ENCODE data around the gene NPBWR2.

The NPBWR2 gene

DNA sequence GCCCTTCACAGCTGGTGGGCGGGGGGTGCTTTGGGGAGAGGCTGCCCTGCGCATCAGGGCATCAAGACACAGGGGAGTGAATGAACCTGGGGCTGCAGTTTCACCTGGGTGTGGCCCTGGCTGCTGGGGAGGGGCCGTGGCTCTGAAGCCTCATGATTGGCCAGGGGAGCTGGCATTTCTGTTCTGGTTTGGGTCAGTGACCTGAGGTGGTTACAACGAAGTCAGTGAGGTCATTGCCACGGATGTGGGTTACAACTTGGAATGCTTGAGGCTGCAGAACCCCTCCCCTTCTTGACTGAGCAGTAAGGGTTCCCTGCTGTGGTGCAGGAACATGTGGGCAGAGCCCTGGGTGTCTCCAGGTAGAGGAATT is 41.4 kb downstream of the NPBWR2 start:
- H3K4me1 ChIP-seq (ENCODE audit: control insufficient read depth, insufficient read depth, low read length, poor library complexity, severe bottlenecking), result peaks cover 51% of the 10 kb centered on the region
- no peaks in the 10 kb centered on the region for H3K27me3 ChIP-seq (replicated peaks; ENCODE audit: control insufficient read depth, insufficient read depth, low read length, poor library complexity, severe bottlenecking)
- H3K4me3 ChIP-seq (ENCODE audit: insufficient read depth, low read depth, low read length, poor library complexity, severe bottlenecking), result no peak overlapping the region
- peak overlapping the region; percentile 21 for H3K27ac ChIP-seq (ENCODE audit: insufficient read depth, low read length, poor library complexity, severe bottlenecking)
- no peaks in the 10 kb centered on the region for H3K36me3 ChIP-seq (ENCODE audit: control insufficient read depth, insufficient read depth, low read length)
- no peaks in the 10 kb centered on the region for H3K9me3 ChIP-seq (ENCODE audit: control insufficient read depth, low read length)
- peak; percentile 45 to 57 (median 52) for DNase-seq

DNA sequence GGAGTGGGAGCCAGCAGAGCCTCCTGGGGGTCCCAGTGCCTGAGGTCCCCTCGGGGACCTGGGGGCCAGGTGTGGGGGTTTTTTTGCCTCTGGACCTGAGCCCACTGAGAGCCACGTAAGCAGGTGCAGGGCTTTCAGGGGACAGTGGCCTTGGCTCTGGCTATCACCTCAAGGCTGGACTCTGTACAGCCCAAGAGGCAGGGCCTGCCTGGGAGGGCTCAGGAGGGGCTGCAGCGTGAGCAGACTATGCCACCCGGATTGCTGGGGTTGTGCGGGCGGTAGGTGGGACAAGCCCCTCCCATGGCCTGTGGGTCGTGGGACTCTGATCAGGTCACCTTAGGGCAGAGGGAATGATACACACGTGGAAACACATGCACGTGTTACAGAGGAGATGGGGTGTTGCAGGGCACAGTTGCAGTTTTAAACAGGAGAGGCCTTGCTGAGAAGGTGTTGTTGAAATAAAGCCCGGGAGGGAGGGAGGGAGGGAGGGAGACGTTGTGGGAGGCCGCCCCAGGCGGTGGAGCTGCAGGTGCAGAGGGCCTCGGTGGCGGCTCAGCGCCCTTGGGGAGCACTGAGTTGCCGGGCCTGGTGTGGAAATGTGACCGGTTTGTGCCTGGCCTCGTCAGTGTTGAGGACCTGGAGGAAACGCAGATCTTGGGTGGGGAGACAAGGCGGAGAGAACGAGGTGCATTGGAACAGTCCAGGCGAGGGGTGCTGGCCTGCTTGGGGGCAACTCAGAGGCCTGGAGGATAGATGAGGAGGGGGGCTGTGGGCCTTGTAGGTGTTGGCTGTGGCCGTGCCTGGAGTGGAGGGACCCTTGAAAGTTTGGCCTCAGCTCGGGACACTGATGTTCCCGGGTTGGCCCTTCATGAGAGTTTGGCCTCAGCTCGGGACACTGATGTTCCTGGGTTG is 42.0 kb downstream of the NPBWR2 start:
- H3K4me3 ChIP-seq (ENCODE audit: insufficient read depth, low read depth, low read length, poor library complexity, severe bottlenecking), result no peak overlapping the region
- DNase-seq, result no peak
- H3K9me3 ChIP-seq (ENCODE audit: control insufficient read depth, low read length), result no peaks in the 10 kb centered on the region
- H3K27me3 ChIP-seq (replicated peaks; ENCODE audit: control insufficient read depth, insufficient read depth, low read length, poor library complexity, severe bottlenecking), result no peaks in the 10 kb centered on the region
- H3K4me1 ChIP-seq (ENCODE audit: control insufficient read depth, insufficient read depth, low read length, poor library complexity, severe bottlenecking), result peaks cover 51% of the 10 kb centered on the region
- no peaks in the 10 kb centered on the region for H3K36me3 ChIP-seq (ENCODE audit: control insufficient read depth, insufficient read depth, low read length)
- peak overlapping the region; percentile 21 for H3K27ac ChIP-seq (ENCODE audit: insufficient read depth, low read length, poor library complexity, severe bottlenecking)

DNA sequence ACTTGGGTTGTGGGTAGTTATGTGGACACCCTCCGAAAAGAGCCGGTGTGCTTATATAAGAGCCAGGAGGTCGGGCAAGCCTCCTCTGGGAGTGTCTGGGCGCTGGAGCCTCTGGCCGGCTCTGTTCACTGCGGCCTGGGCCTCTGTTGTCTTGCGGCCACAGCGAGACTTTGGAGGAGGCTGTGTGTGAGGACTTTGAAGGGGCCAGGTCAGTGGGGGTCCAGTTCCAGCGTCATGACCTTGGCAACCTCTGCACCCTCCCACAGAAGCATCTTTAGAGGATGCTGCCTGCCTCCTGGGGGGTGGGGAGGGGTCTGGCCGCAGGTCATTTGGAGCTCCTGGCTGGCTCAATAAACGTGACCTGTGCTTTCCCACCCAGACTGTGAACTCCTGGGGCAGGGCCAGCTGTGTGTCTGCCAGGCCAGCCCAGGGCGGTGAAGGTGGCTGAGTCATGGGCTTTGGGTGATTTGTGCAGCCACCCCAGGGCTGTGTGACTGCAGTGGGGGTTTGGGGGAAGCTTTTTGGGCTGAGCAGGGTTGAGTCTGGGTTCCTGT is 43.1 kb downstream of the NPBWR2 start:
- no peaks in the 10 kb centered on the region for H3K9me3 ChIP-seq (ENCODE audit: control insufficient read depth, low read length)
- no peak overlapping the region for H3K27ac ChIP-seq (ENCODE audit: insufficient read depth, low read length, poor library complexity, severe bottlenecking)
- no peak for DNase-seq
- no peaks in the 10 kb centered on the region for H3K36me3 ChIP-seq (ENCODE audit: control insufficient read depth, insufficient read depth, low read length)
- H3K4me3 ChIP-seq (ENCODE audit: insufficient read depth, low read depth, low read length, poor library complexity, severe bottlenecking), result no peak overlapping the region
- peaks cover 51% of the 10 kb centered on the region for H3K4me1 ChIP-seq (ENCODE audit: control insufficient read depth, insufficient read depth, low read length, poor library complexity, severe bottlenecking)
- no peaks in the 10 kb centered on the region for H3K27me3 ChIP-seq (replicated peaks; ENCODE audit: control insufficient read depth, insufficient read depth, low read length, poor library complexity, severe bottlenecking)

DNA sequence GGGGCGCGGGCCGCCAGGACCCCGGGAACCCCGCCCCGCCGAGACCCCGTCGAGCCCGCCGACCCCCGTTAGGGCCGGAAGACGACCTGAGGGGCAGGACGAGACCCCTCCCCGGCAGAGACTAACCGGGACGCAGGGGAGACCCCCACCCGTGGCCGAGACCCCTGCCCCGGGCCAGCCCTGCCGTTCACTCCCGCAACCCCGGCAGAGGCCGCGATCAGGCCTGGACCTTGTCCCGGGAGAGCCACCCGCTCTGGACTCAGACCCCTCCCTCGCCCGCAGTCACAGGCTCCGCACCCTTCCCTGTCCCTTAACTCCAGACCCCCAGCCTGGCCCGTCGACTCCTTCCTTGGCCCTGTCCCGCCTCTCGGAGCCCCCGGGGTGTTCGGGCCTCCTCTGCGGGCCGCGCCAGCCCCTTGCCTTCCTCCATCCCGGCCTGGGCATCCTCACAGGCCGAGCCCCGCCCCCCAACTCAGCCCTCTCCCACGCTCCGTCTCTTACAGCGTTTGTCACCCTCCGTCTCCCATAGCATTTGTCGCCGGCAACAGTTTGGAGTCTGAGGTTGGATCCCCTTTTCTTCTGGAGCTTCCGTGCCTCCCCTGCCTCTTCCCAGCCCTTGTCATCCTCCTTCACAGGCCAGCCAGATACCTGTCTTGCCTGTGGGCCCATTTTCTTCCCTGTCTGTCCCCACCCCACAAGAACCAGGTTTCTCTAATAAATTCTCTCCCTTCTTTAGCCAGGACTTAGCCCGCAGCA is 43.8 kb downstream of the NPBWR2 start:
- H3K27me3 ChIP-seq (replicated peaks; ENCODE audit: control insufficient read depth, insufficient read depth, low read length, poor library complexity, severe bottlenecking), result no peaks in the 10 kb centered on the region
- no peak for DNase-seq
- H3K9me3 ChIP-seq (ENCODE audit: control insufficient read depth, low read length), result no peaks in the 10 kb centered on the region
- H3K4me1 ChIP-seq (ENCODE audit: control insufficient read depth, insufficient read depth, low read length, poor library complexity, severe bottlenecking), result peaks cover 51% of the 10 kb centered on the region
- peak overlapping the region; percentile 69 for H3K4me3 ChIP-seq (ENCODE audit: insufficient read depth, low read depth, low read length, poor library complexity, severe bottlenecking)
- no peaks in the 10 kb centered on the region for H3K36me3 ChIP-seq (ENCODE audit: control insufficient read depth, insufficient read depth, low read length)
- H3K27ac ChIP-seq (ENCODE audit: insufficient read depth, low read length, poor library complexity, severe bottlenecking), result peak overlapping the region; percentile 51

DNA sequence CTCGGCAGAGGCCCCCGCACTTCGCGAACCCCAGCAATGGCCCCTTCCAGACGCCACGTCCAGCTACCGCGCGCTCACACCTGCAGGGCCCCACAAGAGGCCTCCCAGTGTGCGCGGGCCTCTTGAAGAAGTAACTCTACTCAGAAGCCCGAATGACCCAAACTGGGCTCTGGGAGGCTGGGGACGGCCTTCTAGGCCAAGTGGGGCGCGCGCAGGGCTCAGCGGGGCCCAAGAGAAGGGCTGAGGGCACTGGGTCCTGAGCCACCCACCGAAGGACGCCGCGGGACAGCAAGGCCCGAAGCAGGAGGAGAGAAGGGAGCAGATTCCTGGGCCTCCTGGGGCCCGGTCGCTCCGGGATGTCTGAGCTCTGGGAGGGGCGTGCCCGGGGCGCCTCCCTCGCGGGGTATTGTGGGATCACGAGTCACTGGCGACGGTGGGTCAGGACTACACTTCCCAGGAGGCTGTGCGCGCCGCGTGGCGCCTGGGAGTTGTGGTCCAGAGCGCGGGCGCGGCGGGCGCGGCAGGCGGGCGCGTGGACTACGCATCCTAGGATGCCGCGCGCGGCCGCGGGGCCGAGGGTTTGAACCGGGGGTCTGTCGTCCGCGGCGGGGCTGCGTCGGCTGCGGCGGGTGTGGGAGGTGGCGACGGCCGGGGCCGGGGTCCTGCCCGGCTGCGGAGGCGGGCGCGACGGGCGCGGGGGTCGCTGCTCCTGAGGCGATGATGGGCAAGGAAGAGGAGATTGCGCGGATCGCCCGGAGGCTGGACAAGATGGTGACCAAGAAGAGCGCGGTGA is 44.6 kb downstream of the NPBWR2 start, which contains the start of gene TCEA2:
Gene TCEA2, plus strand, starts transcription at position 603 of the 793 bp plus-strand sequence. Its CDS starts 115 bp downstream, at position 718.
- H3K27me3 ChIP-seq (replicated peaks; ENCODE audit: control insufficient read depth, insufficient read depth, low read length, poor library complexity, severe bottlenecking), result no peaks in the 10 kb centered on the region
- H3K27ac ChIP-seq (ENCODE audit: insufficient read depth, low read length, poor library complexity, severe bottlenecking), result peak within 1 kb of the TSS; percentile 51
- H3K4me3 ChIP-seq (ENCODE audit: insufficient read depth, low read depth, low read length, poor library complexity, severe bottlenecking), result peak within 1 kb of the TSS; percentile 69
- H3K36me3 ChIP-seq (ENCODE audit: control insufficient read depth, insufficient read depth, low read length), result no peaks in the 10 kb centered on the region
- H3K4me1 ChIP-seq (ENCODE audit: control insufficient read depth, insufficient read depth, low read length, poor library complexity, severe bottlenecking), result peaks cover 50% of the 10 kb centered on the region
- peak; percentile 81 to 87 (median 82) for DNase-seq
- H3K9me3 ChIP-seq (ENCODE audit: control insufficient read depth, low read length), result no peaks in the 10 kb centered on the region

DNA sequence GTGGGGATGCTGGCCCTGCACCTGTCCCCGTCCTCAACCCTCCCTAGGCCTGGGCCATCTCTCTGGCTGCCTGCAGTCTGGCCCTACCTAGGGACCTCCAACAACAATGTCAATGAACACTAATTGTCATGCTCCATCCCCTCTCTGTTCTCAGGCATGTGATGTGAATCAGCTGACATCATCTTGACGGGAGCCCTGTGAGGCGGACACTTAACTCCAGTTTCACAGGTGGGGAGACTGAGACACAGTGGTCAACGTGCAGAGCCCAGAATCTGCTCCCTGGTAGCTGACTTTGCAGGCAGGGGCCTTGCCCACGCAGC is 45.1 kb downstream of the NPBWR2 start:
- H3K27ac ChIP-seq (ENCODE audit: insufficient read depth, low read length, poor library complexity, severe bottlenecking), result peak overlapping the region; percentile 51
- peaks cover 50% of the 10 kb centered on the region for H3K4me1 ChIP-seq (ENCODE audit: control insufficient read depth, insufficient read depth, low read length, poor library complexity, severe bottlenecking)
- H3K27me3 ChIP-seq (replicated peaks; ENCODE audit: control insufficient read depth, insufficient read depth, low read length, poor library complexity, severe bottlenecking), result no peaks in the 10 kb centered on the region
- no peaks in the 10 kb centered on the region for H3K9me3 ChIP-seq (ENCODE audit: control insufficient read depth, low read length)
- no peak for DNase-seq
- no peaks in the 10 kb centered on the region for H3K36me3 ChIP-seq (ENCODE audit: control insufficient read depth, insufficient read depth, low read length)
- no peak overlapping the region for H3K4me3 ChIP-seq (ENCODE audit: insufficient read depth, low read depth, low read length, poor library complexity, severe bottlenecking)

DNA sequence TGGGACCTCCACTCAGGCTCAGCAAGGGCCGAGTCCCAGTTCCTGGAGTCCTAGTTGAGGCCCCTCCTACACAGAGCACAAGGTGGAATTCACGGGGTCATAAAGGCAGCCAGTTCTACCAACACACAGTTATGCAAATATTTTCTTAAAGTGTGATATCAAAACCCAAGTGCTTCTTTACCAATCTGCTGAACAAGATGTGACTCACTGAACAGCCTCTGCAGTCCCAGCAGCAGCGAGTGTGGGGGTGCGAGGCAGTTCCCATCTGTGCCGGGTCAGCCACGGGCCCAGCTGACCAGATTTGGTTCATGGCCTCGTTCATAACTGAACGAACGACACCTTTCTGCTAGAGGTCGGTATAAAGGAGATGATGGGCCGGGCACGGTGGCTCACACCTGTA is 48.8 kb downstream of the NPBWR2 start:
- no peak overlapping the region for H3K27ac ChIP-seq (ENCODE audit: insufficient read depth, low read length, poor library complexity, severe bottlenecking)
- peaks cover 21% of the 10 kb centered on the region for H3K4me1 ChIP-seq (ENCODE audit: control insufficient read depth, insufficient read depth, low read length, poor library complexity, severe bottlenecking)
- peaks cover 4% of the 10 kb centered on the region for H3K27me3 ChIP-seq (replicated peaks; ENCODE audit: control insufficient read depth, insufficient read depth, low read length, poor library complexity, severe bottlenecking)
- no peak for DNase-seq
- no peaks in the 10 kb centered on the region for H3K36me3 ChIP-seq (ENCODE audit: control insufficient read depth, insufficient read depth, low read length)
- H3K4me3 ChIP-seq (ENCODE audit: insufficient read depth, low read depth, low read length, poor library complexity, severe bottlenecking), result no peak overlapping the region
- H3K9me3 ChIP-seq (ENCODE audit: control insufficient read depth, low read length), result no peaks in the 10 kb centered on the region

DNA sequence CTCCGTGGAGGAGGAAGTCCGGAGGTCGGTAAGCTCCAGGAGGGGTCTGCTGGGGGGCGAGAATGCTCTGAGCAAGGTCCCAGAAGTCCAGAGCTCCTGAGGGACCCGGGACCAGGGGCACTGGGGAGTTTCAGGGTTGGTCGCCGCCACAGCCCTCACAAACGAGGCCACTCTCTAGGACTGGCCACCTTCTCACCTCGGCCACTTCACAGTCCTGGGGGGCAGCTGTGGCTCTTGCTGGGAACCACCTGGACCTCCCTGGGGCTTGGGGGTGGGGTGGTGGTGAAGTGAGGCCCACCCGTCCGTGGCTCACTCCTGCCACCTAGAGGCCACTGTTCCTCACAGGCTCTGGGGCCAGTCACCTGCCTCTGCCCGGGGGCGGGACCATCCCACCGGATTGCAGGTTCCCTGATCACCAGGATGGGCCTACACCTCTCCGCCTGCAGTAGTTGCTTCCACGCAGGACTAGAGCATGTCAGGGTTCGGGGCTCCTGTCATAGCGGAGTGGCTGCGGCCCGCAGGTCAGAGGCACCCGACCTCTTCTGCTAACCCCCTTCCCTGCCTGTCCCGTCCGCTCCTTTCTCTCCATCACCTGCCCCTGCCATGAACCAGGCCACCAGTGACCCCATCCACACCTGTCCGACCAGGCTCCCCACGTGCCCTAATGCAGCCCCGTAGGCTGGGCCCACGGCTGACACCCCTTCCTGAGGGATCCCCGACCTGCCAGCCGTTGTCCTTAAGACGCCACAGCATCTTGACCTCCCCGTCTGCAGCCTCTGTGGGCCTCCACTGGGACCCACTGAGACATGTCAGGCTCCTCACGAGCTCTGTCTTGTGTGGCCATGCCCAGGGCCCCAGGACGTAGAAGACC is 49.5 kb downstream of the NPBWR2 start:
- peak overlapping the region; percentile 24 for H3K4me3 ChIP-seq (ENCODE audit: insufficient read depth, low read depth, low read length, poor library complexity, severe bottlenecking)
- H3K9me3 ChIP-seq (ENCODE audit: control insufficient read depth, low read length), result no peaks in the 10 kb centered on the region
- peaks cover 16% of the 10 kb centered on the region for H3K4me1 ChIP-seq (ENCODE audit: control insufficient read depth, insufficient read depth, low read length, poor library complexity, severe bottlenecking)
- H3K27ac ChIP-seq (ENCODE audit: insufficient read depth, low read length, poor library complexity, severe bottlenecking), result no peak overlapping the region
- peaks cover 4% of the 10 kb centered on the region for H3K27me3 ChIP-seq (replicated peaks; ENCODE audit: control insufficient read depth, insufficient read depth, low read length, poor library complexity, severe bottlenecking)
- H3K36me3 ChIP-seq (ENCODE audit: control insufficient read depth, insufficient read depth, low read length), result no peaks in the 10 kb centered on the region
- peak; percentile 44 to 62 (median 58) for DNase-seq
